Omental fat pad (tissue), 4 donors: Measurements from ENCODE around the gene USP48. TPM values are rescaled to one million over a fixed set of nuclear protein-coding genes. Genes with fewer than 3 reads are reported as not detected.
A peak's percentile ranks its signal among the peaks of the same experiment; 100 is the strongest.

Experiments used
- ATAC-seq: fragments of 150-250 bp; one replicate; pipeline ENCODE4 v1.9.1; 2016; ENCODE audit warnings: mild to moderate bottlenecking, moderate library complexity; ENCODE audit not compliant: low FRiP score
- DNase-seq: peaks from one replicate; pipeline ENCODE4 v3.0.0-alpha.2; 2019; ENCODE audit warnings: low spot score
- CTCF ChIP-seq, 3 donors: fragments of 450-650 bp; IDR thresholded peaks; one replicate each; pipeline ENCODE4 v1.5.1; 2016 to 2017; ENCODE audit warnings: antibody characterized with exemption in 3 of 3, mild to moderate bottlenecking in 3 of 3, moderate library complexity in 2 of 3
- total RNA-seq, 4 donors: library from RNA; depleted of rRNA; stranded (reverse); fragments of >200 nt; gene quantifications; one replicate each; pipeline ENCODE4 v1.1.0, GENCODE V29; 2016

The USP48 gene
- total RNA-seq, 4 donors from 2014 or later: 30.5 to 49.8 (median 39.5) TPM

GRCh38 chr1:21651214-21652042, 131.5 kb downstream of the USP48 start:
- peak; percentile 40 for ATAC-seq
- TF ChIP-seq CTCF (IDR thresholded peaks at IDR 0.05): no peak

GRCh38 chr1:21650400-21650799, 132.5 kb downstream of the USP48 start:
- TF ChIP-seq CTCF (IDR thresholded peaks at IDR 0.05): no peak
- no peak for ATAC-seq

More at GRCh38 chr1:21651214-21652042, 131.5 kb downstream of the USP48 start:
- no peak for DNase-seq

GRCh38 chr1:21649315-21649714, 133.6 kb downstream of the USP48 start:
- no peak for TF ChIP-seq CTCF (IDR thresholded peaks at IDR 0.05)
- no peak for ATAC-seq
- DNase-seq: no peak

More at GRCh38 chr1:21650400-21650799, 132.5 kb downstream of the USP48 start:
- DNase-seq: no peak

GRCh38 chr1:21648791-21649190, 134.2 kb downstream of the USP48 start:
- no peak for TF ChIP-seq CTCF (IDR thresholded peaks at IDR 0.05)
- DNase-seq: no peak
- ATAC-seq: no peak

- no peak for ATAC-seq
- TF ChIP-seq CTCF (IDR thresholded peaks at IDR 0.05): no peak
- DNase-seq: no peak
Measured at GRCh38 chr1:21648352-21648730, 134.6 kb downstream of the USP48 start.

- no peak for TF ChIP-seq CTCF (IDR thresholded peaks at IDR 0.05)
- ATAC-seq: no peak
Measured at GRCh38 chr1:21647431-21648351, 135.3 kb downstream of the USP48 start.

More at GRCh38 chr1:21647431-21648351, 135.3 kb downstream of the USP48 start:
- DNase-seq: no peak
